Loucy (cell line): Measurements from ENCODE around the gene C1QL4.
A peak's percentile ranks its signal among the peaks of the same experiment; 100 is the strongest.

Experiments
- H2AFZ ChIP-seq: fragments of 200-600 bp; sonication (generic); 2 replicates; pipeline ENCODE4 v1.6.0; 2016; ENCODE audit warnings: antibody characterized with exemption, mild to moderate bottlenecking, low read length, moderate library complexity
- H3F3A ChIP-seq: fragments of 200-600 bp; 2 replicates; pipeline ENCODE4 v1.6.0; 2016; ENCODE audit warnings: antibody characterized with exemption, low read depth, mild to moderate bottlenecking
- H3K27me3 ChIP-seq: fragments of 200-600 bp; sonication (generic); 2 replicates; pipeline ENCODE4 v1.6.1; 2014; ENCODE audit warnings: low read length, mild to moderate bottlenecking; ENCODE audit not compliant: insufficient read depth, poor library complexity, severe bottlenecking
- H3K36me3 ChIP-seq: fragments of 200-600 bp; sonication (generic); 2 replicates; pipeline ENCODE4 v1.6.1; 2016; ENCODE audit warnings: low read length; ENCODE audit not compliant: insufficient read depth
- H3K4me1 ChIP-seq: fragments of 200-600 bp; sonication (generic); 2 replicates; pipeline ENCODE4 v1.5.1; 2014; ENCODE audit warnings: low read length, mild to moderate bottlenecking; ENCODE audit not compliant: insufficient read depth, poor library complexity, severe bottlenecking
- H3K4me2 ChIP-seq: fragments of 200-600 bp; sonication (generic); 2 replicates; pipeline ENCODE4 v1.6.0; 2014; ENCODE audit warnings: antibody characterized with exemption, low read length, low read depth, mild to moderate bottlenecking; ENCODE audit not compliant: poor library complexity, severe bottlenecking
- H3K4me3 ChIP-seq: fragments of 200-600 bp; sonication (generic); 2 replicates; pipeline ENCODE4 v1.5.1; 2014; ENCODE audit warnings: low read length, mild to moderate bottlenecking, mixed read lengths; ENCODE audit not compliant: poor library complexity, severe bottlenecking
- H3K79me2 ChIP-seq: fragments of 200-600 bp; sonication (generic); 2 replicates; pipeline ENCODE4 v1.6.1; 2014; ENCODE audit warnings: low read length; ENCODE audit not compliant: insufficient read depth
- H3K9ac ChIP-seq: fragments of 200-600 bp; sonication (generic); 2 replicates; pipeline ENCODE4 v1.6.0; 2014; ENCODE audit warnings: mild to moderate bottlenecking, low read depth, low read length, moderate library complexity; ENCODE audit not compliant: poor library complexity, severe bottlenecking
- H3K9me2 ChIP-seq: fragments of 200-600 bp; sonication (generic); replicated peaks from 2 replicates; pipeline ENCODE4 v1.6.1; 2016; ENCODE audit warnings: low read depth, low read length, mixed read lengths
- H3K9me3 ChIP-seq: fragments of 200-600 bp; sonication (generic); 2 replicates; pipeline ENCODE4 v1.6.1; 2014; ENCODE audit warnings: mild to moderate bottlenecking, antibody characterized with exemption, low read length, low read depth; ENCODE audit not compliant: insufficient read depth
- H4K20me1 ChIP-seq: fragments of 200-600 bp; sonication (generic); 2 replicates; pipeline ENCODE4 v1.6.0; 2014; ENCODE audit warnings: antibody characterized with exemption, low read length, mild to moderate bottlenecking; ENCODE audit not compliant: insufficient read depth, poor library complexity, severe bottlenecking
- CTCF ChIP-seq: fragments of 200-600 bp; sonication (generic); conservative IDR thresholded peaks from 2 replicates; pipeline ENCODE4 v1.5.1; 2014; ENCODE audit warnings: mild to moderate bottlenecking, antibody characterized with exemption, low read length
- EZH2phosphoT487 ChIP-seq: fragments of 200-600 bp; IDR thresholded peaks from 2 replicates; pipeline ENCODE4 v1.6.1; 2018; ENCODE audit warnings: antibody characterized with exemption, mild to moderate bottlenecking, moderate library complexity, borderline replicate concordance

Gene C1QL4

GRCh38 chr12:49344486-49345050 lies 7.6 kb upstream of the C1QL4 start:
- Histone ChIP-seq H3K9ac (no peak overlapping the region), H3K4me2 (no peak overlapping the region)

GRCh38 chr12:49342914-49343731 lies 6.1 kb upstream of the C1QL4 start:
- no peaks in the 10 kb centered on the region for H3F3A ChIP-seq
- no peak overlapping the region for H2AFZ ChIP-seq
- H3K79me2 ChIP-seq, result no peaks in the 10 kb centered on the region
- H3K9me2 ChIP-seq, result no peaks in the 10 kb centered on the region
- TF ChIP-seq CTCF (no peak), EZH2phosphoT487 (no peak)
- H3K4me3 ChIP-seq, result no peak overlapping the region
- no peaks in the 10 kb centered on the region for H4K20me1 ChIP-seq
- no peaks in the 10 kb centered on the region for H3K36me3 ChIP-seq
- no peaks in the 10 kb centered on the region for H3K9me3 ChIP-seq
- no peak overlapping the region for H3K4me2 ChIP-seq
- H3K9ac ChIP-seq, result no peak overlapping the region
- H3K27me3 ChIP-seq, result no peaks in the 10 kb centered on the region
- H3K4me1 ChIP-seq, result peaks cover 9% of the 10 kb centered on the region

More at GRCh38 chr12:49344486-49345050, 7.6 kb upstream of the C1QL4 start:
- no peak for TF ChIP-seq CTCF
- no peak for TF ChIP-seq EZH2phosphoT487
- no peaks in the 10 kb centered on the region for H3K9me3 ChIP-seq
- peaks cover 5% of the 10 kb centered on the region for H3K4me1 ChIP-seq
- H3K36me3 ChIP-seq, result no peaks in the 10 kb centered on the region
- no peaks in the 10 kb centered on the region for H3K27me3 ChIP-seq
- no peak overlapping the region for H2AFZ ChIP-seq
- H4K20me1 ChIP-seq, result no peaks in the 10 kb centered on the region
- H3F3A ChIP-seq, result no peaks in the 10 kb centered on the region
- H3K4me3 ChIP-seq, result no peak overlapping the region
- no peaks in the 10 kb centered on the region for H3K9me2 ChIP-seq
- H3K79me2 ChIP-seq, result no peaks in the 10 kb centered on the region

GRCh38 chr12:49342066-49342913 lies 5.3 kb upstream of the C1QL4 start:
- Histone ChIP-seq H3K27me3 (no peaks in the 10 kb centered on the region), H3K4me3 (no peak overlapping the region)

More at GRCh38 chr12:49342066-49342913, 5.3 kb upstream of the C1QL4 start:
- no peaks in the 10 kb centered on the region for H3K9me3 ChIP-seq
- H4K20me1 ChIP-seq, result no peaks in the 10 kb centered on the region
- H3K4me2 ChIP-seq, result no peak overlapping the region
- no peaks in the 10 kb centered on the region for H3K36me3 ChIP-seq
- peaks cover 15% of the 10 kb centered on the region for H3K4me1 ChIP-seq
- H3K9ac ChIP-seq, result no peak overlapping the region
- no peaks in the 10 kb centered on the region for H3K79me2 ChIP-seq
- H3F3A ChIP-seq, result no peaks in the 10 kb centered on the region
- H2AFZ ChIP-seq, result no peak overlapping the region
- TF ChIP-seq CTCF, result peak; percentile 84
- no peak for TF ChIP-seq EZH2phosphoT487
- no peaks in the 10 kb centered on the region for H3K9me2 ChIP-seq
